ENCODE measurements around the gene GLRX.
A peak's percentile ranks its signal among the peaks of the same experiment; 100 is the strongest.

GLRX gene

DNA sequence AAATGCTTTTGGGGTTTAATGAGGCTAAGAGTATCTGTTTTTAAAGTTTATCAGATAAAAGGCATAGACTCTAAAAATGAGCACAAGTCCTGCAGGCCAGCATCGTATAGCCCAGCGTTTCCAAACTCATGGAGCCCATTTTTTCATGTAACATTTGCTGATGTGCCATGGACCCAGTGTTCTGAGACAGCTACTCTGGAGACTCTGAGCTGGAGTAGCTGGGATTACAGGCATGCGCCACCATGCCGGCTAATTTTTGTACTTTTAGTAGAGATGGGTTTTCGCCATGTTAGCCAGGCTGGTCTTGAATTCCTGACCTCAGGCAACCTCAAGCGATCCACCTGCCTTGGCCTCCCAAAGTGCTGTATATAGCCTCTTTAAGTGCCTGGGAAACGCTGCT, 15.8 kb downstream of the GLRX start:
- DNase-seq: no peak

DNA sequence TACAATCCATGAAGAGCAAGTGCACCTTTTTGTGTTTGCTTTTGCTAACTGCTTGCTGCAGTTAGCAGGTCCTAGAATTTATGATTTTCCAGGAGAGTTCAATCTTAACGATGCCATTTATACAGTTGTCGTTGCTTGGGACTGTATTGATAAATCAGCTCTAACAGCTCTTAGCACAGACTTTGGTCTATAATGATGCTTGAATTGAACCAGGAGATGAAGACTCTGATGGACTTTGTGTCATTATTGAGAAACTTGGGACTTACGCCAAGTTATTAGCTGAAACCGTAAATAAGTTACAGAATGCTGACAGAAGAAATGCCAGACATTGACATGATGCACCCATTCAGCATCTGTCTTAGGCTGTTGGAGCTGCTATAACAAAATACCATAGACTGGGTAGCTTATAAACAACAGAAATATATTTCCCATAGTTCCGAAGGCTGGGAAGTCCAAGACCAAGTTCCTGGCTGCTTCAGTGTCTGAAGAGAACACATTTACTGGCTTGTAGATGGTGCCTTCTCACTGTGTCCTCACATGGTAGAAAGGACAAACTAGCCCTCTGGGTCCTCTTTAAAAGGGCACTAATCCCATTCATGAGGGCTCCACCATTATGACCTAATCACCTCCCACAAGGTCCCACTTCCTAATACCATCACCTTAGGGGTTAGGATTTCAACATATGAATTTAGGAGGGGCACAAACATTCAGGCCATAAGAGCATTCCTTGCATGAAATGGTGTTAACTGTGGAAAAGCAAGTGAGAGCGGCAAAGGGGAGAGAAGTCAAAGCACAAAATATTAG, 17.6 kb downstream of the GLRX start:
- DNase-seq: no peak

DNA sequence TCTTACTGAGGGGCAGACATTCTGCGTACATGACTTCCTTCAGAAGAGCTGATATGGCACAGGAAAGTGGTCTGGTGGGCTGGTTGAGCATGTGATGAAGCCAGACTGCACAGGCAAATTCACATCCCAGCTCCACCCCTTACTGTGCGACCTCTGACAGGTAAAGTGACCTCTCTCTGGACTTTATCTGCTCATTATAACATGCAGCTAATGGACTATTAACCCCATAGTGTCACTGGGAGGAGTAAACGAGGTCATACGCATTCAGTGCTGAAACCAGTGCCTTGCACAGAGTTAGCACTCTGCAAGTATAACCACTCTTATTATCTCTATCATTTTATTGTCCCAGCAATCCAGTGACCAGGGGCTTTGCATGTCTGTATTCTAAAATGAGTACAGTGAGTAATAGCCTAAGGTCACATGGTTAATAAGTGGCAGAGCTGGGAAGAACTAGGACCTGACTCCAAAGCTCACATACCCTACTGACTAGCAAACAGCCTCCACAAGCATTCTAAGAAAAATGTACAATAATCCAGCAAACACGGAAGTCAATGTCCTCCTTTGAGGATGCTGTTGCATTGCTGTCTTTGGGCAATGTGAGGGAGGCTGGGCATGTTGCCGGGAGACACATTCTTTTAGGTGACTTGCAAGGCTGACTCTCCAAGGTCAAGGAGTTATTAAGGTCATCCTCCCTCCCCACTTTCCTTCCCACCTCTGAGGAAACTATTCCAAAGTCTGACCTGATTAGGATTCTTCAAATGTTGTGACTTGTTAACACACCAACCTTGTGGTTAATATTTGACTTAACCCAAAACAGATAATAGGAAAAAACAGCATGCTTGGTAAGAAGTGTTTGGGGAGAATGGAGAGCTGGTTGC, 19.0 kb downstream of the GLRX start:
- DNase-seq: no peak

DNA sequence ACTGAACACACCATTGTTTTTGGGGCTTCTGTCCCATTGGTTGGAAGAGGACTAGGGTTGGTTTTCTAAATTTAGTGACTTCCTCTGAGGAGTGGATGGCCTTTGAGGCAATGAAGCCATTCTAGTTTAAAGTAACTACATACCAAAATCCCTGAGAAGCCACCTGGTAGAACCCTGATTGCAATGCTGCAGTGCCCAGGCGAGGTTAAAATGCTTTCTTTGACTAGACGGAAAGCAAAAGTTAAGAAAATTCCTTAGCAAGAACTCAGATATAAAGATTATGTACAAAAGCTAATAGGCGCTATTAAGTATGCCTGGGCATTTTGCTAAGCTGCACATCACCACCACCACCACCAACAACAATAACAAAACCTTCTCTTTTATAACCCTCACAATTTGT, 20.6 kb downstream of the GLRX start:
- DNase-seq: no peak

DNA sequence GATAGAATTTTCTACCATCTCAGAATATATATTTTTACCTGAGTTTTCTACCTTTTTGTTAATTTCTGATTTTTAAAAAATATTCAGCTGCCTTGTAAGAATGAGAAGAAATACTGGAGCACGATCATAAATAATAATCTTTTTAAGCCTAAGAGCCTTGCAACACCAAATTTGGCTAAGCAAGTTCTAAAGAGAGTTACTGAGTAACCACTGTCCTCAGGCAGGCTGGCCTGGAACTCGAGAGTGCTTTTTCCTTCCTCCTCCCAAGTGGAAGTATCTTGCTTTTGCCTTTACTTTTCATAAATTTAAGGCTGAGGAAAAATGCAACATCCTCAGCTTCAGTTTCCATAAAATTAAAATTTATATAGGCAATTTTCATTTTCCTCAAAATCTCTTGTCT, 21.0 kb downstream of the GLRX start:
- no peak for DNase-seq

DNA sequence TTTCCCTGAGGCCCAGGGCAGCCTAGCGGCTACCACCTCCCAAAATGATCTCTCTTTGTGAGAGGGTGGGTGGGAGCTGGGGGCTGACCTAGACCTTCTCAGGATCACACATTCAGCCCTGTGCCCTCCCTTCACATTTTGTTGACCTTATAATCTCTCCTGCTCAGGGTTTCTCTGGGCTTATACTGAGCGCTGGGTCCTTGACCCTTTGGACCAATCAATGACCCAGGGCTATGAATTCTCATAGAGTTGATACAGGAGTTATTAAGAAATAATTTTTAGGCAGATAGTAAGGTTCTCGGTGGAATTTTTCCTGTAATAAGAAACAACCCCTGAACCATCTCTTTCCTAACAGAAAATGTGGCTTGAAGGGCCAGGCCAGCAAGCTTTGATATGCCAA, 22.0 kb downstream of the GLRX start:
- DNase-seq: no peak

DNA sequence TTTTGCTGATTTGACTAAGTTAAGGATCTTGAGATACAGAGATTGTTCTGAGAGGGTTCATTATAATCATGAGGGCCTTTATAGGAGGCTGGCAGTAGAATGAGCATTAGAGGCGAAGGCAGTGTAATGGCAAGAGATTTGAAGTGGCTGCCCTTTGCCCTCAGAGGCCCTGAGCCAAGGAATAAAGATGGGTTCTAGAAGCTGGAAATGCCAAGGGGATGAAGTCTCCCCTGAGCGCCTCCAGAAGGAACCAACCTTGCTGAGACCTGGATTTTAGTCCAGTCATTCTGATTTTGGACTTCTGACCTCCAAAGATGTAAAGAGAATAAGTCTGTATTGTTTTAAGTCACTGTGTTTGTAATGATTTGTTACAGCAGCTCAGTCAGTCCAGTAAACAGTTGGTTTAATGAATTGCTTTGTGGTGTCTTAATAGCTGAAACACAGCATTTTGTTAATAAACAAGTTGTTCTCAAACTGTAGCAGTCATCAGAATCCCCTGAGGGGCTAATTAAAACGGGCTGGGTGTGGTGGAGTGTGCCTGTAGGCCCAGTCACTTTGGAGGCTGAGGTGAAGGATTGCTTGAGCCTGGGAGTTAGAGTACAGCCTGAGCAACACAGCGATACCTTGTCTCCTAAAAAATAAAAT, 23.2 kb downstream of the GLRX start:
- no peak for DNase-seq

DNA sequence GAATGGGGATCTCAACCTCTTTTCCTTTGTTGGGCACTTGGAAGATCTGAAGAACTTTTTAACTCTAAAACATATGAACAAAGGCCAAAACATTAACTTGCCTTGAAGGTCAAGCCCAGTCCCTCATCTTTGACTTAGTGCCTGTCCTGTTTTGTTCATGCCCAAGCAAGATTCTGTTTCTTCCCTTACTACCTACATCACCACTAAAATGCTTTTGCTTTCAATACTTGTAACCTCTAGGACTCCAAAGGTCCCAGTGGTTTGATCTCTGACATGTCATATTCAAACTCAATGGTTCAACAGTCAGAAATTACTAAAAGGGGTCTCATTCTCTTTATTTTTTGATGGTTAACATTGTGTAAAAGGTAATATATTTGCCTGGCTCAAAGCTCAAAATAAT, 24.0 kb downstream of the GLRX start:
- no peak for DNase-seq

DNA sequence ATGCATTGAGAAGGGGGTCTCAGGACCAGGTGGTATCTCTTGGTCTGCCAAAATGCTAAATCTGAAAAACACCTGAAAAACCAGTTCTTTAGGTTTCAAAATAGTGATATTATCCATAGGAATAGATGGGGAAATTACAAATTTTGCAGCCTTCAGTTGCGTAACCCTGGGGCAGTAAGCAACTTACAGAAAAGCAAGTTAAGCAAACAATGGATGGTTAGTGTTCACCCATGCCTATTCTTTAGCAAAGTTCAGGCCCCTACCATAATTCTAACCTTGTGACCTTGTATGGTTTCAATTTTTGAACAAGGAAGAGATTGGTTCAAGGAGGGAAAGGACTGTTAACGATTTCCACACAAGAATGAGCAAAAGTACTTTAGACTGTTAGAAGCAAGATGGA, 24.5 kb downstream of the GLRX start:
- DNase-seq: no peak

DNA sequence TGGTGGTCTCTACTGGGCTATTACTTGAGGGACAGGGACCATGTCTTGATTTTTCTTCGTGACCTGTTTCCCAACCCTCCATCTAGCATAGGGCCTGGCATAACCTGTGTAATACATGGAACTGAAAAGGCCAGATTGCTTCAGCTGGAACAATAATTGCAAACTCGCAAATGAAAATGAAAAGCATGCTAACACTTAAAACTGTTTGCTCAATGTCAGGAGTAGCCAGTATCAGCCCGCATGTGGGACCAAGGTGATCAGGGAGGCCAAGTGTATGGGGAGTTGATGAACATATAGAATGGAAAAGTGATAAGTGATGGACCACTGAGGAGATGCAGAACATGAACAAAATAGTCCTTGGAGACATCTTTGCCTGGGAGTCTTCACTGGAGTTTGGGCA, 25.2 kb downstream of the GLRX start:
- no peak for DNase-seq

DNA sequence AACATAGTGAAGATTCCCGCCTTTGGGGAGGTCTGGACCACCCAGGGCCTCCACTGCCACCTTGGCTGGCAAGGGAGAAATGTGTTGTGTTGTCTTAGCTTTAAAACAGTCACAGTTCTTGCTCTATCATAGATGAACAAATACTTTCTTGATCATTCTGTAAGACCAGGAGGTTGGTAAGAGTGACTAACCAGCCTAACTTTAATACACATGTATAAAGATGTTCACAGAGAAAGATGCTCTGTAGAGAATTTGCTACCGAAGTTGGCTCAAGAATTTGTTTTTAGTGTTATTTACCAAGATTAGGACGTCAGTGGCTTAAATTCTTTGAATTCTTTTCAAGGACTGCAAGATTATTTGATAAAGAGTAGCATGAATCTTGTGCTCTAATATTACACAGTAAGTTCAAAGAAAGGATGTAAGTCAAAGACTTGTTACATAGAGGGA, 28.4 kb downstream of the GLRX start:
- DNase-seq: no peak

DNA sequence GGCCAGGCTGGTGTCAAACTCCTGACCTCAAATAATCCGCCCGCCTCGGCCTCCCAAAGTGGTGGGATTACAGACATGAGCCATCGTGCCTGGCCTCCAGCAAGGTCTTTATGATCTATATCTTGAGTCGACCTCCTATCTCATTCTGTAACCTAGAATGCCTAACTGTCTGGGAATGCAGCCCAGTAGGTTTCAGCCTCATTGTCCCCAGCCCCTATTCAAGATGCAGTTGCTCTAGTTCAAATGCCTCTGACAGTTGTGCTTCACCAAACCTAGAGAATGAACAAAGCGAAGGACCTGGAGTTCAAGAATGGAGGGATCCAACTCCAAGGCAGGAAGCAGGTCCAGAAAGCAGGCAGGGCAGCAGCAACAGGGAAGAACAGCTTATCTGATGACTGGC, 30.8 kb downstream of the GLRX start:
- no peak for DNase-seq

DNA sequence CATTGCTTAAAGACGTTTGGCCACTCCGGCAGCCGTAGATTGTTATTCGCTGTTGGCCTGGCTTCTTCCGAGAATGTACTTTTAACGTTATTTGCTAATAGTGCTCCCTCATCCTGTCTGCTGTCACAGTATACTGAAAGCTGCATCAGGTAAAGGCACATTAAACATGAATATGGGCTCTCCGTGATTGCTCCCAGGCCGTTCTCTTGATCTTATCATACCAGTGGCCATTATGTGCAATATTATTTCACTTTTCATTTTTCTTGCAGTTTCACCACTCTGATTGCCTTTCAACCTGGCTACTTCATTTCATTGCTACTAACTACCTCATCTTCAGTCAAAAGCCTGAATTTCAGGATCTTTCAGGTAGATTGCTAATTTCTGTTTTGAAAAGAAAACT, 34.0 kb downstream of the GLRX start:
- no peak for DNase-seq

DNA sequence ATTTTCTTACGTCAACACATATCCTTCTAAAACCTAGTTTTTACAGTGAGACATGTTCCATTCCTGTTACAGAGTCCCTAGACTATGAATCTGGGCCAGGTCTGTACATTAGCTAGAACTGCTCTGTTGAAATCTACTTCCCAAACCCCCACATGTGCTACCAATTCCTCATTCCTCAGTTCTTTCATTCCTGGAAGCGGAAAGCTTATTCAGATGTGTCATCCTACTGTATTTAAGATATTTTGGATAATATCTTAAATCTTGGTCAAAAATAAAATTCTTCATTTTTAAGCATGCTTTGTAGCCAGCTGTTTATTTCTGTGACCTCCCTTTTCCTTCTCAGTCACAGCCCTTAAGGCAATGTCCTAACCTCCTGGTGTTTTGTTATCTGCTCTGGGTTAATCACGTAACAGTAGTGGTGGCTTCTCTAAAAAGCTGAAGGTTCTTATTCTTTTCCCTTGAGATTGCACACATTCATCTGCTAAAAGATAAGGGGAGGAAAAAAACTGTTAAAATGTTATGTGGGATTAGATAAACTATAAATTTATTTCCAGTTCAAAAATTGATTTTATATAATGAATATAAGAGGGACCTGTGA, 35.6 kb downstream of the GLRX start:
- DNase-seq: no peak

DNA sequence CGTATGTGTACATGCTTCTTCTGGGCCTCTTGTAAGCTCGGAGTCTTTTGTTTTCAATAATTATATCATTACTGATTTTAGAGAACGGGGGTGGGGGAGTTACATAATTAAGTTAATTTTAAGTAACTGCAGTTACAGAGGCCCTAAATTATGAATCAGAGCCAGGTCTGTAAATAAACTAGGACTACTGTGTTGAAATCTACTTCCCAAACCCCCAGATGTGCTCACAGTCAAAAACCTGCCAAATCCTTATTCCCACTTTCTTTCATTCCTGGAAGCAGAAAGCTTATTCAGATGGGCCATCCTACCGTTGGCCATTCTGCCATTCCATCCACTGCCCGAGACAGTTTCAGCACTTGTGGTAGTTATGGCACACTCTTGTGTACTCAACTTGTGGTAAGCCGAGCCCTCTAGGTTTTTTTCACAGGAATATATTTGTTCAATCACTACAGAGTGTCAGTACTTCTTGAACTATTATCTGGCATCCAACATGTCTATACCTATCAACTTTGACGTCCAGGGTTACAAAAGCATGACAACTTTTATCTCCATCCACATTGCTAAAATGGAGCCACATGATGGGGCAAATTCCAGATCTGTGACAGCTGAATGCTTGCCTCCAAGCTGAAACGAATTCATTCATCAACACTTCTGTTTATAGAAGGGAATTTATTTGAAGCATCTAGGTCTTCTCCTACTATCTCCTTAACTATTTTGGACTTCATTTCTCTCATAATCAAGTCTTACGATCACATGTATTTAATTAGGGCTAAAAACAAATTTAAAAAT, 37.8 kb downstream of the GLRX start:
- no peak for DNase-seq

DNA sequence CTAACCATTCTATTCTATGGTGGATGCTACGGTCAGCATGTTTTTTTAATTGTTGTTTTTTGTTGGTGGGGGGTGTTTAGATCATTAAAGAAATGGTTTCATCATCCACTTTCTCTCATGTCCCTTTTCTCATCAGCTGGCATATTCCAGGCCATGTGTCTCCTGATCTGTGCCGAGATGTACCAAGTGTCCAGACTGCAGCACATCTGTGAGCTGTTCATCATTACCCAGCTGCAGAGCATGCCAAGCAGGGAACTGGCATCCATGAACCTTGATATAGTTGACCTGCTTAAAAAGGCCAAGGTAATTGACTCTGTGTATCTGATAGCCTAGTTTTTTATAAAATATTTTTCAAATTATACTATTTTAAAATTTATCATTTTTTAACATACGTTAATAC, 38.9 kb downstream of the GLRX start:
- DNase-seq: no peak

DNA sequence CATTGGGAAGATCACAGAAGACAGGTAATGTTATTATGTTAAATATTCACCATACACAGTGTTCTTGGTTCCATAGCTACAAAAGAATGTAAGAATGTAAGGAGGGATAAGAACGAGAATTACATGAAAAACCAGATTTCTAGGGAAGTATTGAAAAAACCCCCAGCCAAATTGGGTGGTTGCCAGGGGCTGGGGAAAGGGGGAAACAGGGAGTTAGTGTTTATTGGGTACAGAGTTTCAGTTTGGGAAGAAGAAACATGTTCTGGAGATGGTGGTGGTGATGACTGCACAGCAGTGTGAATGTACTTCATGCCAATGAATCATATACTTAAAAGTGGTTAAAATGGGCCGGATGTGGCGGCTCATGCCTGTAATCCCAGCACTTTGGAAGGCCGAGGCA, 40.3 kb downstream of the GLRX start:
- no peak for DNase-seq

DNA sequence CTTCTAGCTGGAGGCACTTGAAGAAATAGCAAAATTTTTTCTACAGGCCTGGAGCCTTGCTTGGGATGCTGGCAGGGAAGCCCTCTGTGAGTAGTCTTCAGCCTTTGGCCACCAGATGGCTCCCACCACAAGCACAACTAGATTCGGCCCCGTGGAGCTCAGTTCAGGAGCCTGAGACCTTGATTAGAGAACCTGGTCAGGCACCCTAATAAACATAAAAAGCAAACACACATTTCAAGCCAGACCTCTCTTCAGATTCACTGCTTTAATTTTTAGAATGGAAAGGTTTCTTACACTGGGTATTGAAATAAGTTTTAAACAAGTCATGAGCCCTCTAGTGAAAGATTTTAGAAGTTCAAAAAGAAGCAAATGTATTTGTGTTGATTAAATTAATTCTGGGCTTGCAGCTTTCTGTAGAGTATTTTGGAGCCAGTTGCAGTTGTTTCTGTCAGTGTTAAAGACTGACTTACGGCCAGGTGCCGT, 41.4 kb downstream of the GLRX start:
- peak; percentile 35 for DNase-seq

DNA sequence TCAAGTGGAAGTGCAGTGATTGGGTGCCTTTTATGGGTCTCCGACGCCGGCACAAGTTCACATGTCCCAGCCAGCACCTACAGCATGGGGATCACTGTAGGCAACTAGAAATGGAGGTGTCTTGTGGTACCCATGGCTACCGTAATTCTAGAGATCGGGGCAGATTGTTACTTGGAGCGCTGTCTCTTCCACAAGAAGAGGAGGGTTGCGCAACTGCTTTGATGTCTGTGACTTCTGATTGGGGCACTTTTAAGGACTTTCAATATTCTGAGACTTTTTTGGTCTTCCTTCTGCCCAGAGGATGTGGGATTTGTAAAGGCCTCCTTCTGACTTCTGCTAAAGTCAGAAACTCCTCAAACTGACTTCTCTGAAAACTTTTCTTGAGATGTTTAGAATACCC, 41.9 kb downstream of the GLRX start:
- DNase-seq: no peak

DNA sequence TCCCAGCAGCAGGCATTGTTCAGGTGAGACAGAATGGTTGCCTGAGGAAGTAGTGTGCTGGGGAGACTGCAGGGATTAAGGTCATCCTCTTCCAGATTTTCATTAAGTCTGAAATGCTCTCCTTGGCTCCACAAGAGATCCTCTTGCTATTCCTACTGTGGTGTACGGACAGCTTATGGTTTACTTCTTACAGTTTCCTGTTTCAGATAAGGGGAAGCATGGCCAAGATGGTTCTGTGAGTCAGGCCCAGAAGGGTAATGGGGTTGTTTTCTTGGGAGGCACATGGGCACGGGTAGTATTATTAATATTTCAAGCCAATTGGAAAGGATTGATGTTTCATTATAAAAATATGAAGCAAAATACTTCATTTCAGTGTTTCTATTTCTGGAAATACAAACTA, 42.9 kb downstream of the GLRX start:
- no peak for DNase-seq

DNA sequence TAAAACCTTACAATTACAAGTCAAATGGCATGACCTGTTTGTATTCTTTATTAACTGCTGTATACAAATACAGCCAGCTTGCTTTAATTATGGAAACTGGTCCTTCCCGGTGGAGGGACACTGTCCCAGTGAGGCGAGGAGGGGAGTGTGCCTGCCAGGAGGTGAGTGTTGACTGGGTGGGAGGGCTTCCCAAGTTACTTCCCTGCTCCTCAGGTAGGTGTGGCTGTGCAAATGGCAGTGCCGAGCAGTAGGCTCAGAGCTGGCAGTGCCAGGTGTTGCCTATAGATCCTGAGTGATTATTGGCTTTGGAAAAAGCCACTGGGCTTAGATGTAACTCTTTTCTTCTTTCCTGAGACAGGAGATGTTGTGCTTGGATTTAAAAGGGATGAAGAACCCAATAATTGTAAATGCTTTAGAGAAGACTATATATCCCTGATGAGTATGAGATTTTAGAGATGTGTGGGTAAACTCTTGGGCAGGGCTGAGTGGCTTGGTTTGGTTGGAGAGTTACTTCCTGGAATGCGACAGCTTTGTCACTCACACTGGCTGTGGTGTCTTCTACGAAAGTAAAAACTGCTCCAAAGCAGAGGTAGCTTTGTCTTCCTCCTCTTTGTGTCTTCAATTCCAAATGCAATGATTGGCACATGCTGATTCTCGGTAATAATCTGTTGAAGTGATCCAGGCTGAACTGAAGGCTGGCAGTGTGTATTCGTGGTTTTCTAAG, 43.7 kb downstream of the GLRX start:
- DNase-seq: no peak

DNA sequence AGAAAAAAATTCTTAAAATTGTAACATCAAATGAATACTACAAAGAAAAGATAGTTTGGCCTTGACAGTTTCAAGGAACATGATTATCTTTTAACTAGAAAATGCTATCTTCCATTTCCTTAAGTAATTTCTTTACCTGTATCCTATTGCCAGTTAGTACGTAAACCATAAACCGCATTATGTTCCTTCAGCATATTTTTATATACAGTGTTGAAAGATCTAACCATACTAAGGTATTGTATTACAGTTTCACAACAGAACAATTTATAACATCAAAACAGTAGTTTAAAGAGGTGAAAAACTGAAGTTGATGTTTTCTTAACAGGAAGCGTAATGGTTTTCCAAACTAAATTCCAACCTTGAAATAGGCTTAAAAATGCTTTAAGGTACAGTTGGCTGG, 45.1 kb downstream of the GLRX start:
- no peak for DNase-seq
